ENCODE data around the gene BANK1. TPM values are rescaled to one million over a fixed set of nuclear protein-coding genes. Genes with fewer than 3 reads are reported as not detected.

Gene BANK1
- total and polyA plus RNA-seq, 2 donors (not counting 1 experiment from before 2014, with no cell fraction given), result 353 to 354 TPM

GRCh38 chr4:101864660-101865059 is 74.1 kb downstream of the BANK1 start:
- Histone ChIP-seq H3K4me3 (ENCODE audit: control extremely low read depth in 1 of 5, extremely low read depth in 1 of 5, insufficient read depth in 1 of 5, low read depth in 2 of 5, low read length in 4 of 5) (peak overlapping the region in 1 of 5 experiments; percentile 0), H3K36me3 (replicated peaks in 1 of 2; ENCODE audit: control extremely low read depth in 1 of 2, control insufficient read depth in 1 of 2, extremely low read depth in 1 of 2, insufficient read depth in 2 of 2, low read length in 1 of 2) (peaks cover 12 to 65% of the 10 kb centered on the region in 2 experiments), H3K27ac (ENCODE audit: low read length in 2 of 2) (peak overlapping the region; percentile 21 to 74), H2AFZ (ENCODE audit: insufficient read depth, low read depth, low read length, poor library complexity, severe bottlenecking) (no peak overlapping the region), H3K4me2 (replicated peaks; ENCODE audit: low read depth, low read length, poor library complexity, severe bottlenecking) (no peak overlapping the region), H3K9me3 (ENCODE audit: control extremely low read depth in 1 of 3, control insufficient read depth in 2 of 3, insufficient read depth in 1 of 3, low read length in 2 of 3) (peaks cover 6 to 7% (median 7%) of the 10 kb centered on the region in 3 donors), H3K4me1 (ENCODE audit: control insufficient read depth in 2 of 2, insufficient read depth in 2 of 2, low read length in 2 of 2) (peaks cover 36 to 62% of the 10 kb centered on the region in 2 donors), H3K79me2 (ENCODE audit: control insufficient read depth, insufficient read depth, low read length) (peaks cover 95% of the 10 kb centered on the region), H3K27me3 (replicated peaks in 1 of 4; ENCODE audit: control extremely low read depth in 1 of 4, control insufficient read depth in 3 of 4, insufficient read depth in 4 of 4, low read length in 3 of 4) (no peaks in the 10 kb centered on the region), H3K9ac (ENCODE audit: low read length) (no peak overlapping the region), H4K20me1 (ENCODE audit: control insufficient read depth, insufficient read depth, low read length, poor library complexity, severe bottlenecking) (no peaks in the 10 kb centered on the region)
- no peak for TF ChIP-seq EZH2 (IDR thresholded peaks at IDR 0.05; ENCODE audit: borderline replicate concordance, insufficient read depth, low read depth, low read length, poor library complexity, severe bottlenecking)
- TF ChIP-seq CTCF (IDR thresholded peaks at IDR 0.05), result no peak
- 100% methylated on average over 2 of the region's 2 CpGs for WGBS (ENCODE audit: insufficient coverage)
- ATAC-seq (ENCODE audit: low read depth) (no peak), DNase-seq (no peak)
- Mint-ChIP-seq H3K4me1 (peaks cover 60% of the 10 kb centered on the region), H3K4me3 (peak overlapping the region; percentile 33), H3K9me3 (ENCODE audit: insufficient read depth) (peaks cover 3% of the 10 kb centered on the region), H3K27me3 (no peaks in the 10 kb centered on the region), H3K27ac (peak overlapping the region; percentile 88)
- ChIA-PET POLR2A (no interaction called here), CTCF (no interaction called here)
- intact Hi-C loops (cut with micrococcal nuclease), result no loop called here

- no peaks in the 10 kb centered on the region for H3K27me3 Mint-ChIP-seq
- H3K27ac Mint-ChIP-seq, result peak overlapping the region; percentile 88
- H3K4me1 Mint-ChIP-seq, result peaks cover 58% of the 10 kb centered on the region
- intact Hi-C loops (cut with micrococcal nuclease), result no loop called here
- POLR2A ChIA-PET, result no interaction called here
- no peaks in the 10 kb centered on the region for H4K20me1 ChIP-seq (ENCODE audit: control insufficient read depth, insufficient read depth, low read length, poor library complexity, severe bottlenecking)
- 100% methylated on average over 1 of the region's 3 CpGs for WGBS (ENCODE audit: insufficient coverage)
- ATAC-seq (ENCODE audit: low read depth) (no peak), DNase-seq (no peak)
- peaks cover 12 to 60% of the 10 kb centered on the region in 2 experiments for H3K36me3 ChIP-seq (replicated peaks in 1 of 2; ENCODE audit: control extremely low read depth in 1 of 2, control insufficient read depth in 1 of 2, extremely low read depth in 1 of 2, insufficient read depth in 2 of 2, low read length in 1 of 2)
- peak overlapping the region; percentile 17 to 74 for H3K27ac ChIP-seq (ENCODE audit: low read length in 2 of 2)
- no peak overlapping the region for H3K4me2 ChIP-seq (replicated peaks; ENCODE audit: low read depth, low read length, poor library complexity, severe bottlenecking)
- H3K4me3 Mint-ChIP-seq, result no peak overlapping the region
- peaks cover 3% of the 10 kb centered on the region for H3K9me3 Mint-ChIP-seq (ENCODE audit: insufficient read depth)
- no peak overlapping the region for H3K4me3 ChIP-seq (ENCODE audit: control extremely low read depth in 1 of 5, extremely low read depth in 1 of 5, insufficient read depth in 1 of 5, low read depth in 2 of 5, low read length in 4 of 5)
- TF ChIP-seq EZH2 (IDR thresholded peaks at IDR 0.05; ENCODE audit: borderline replicate concordance, insufficient read depth, low read depth, low read length, poor library complexity, severe bottlenecking), result no peak
- CTCF ChIA-PET, result no interaction called here
- peaks cover 92% of the 10 kb centered on the region for H3K79me2 ChIP-seq (ENCODE audit: control insufficient read depth, insufficient read depth, low read length)
- H3K4me1 ChIP-seq (ENCODE audit: control insufficient read depth in 2 of 2, insufficient read depth in 2 of 2, low read length in 2 of 2), result peaks cover 31 to 64% of the 10 kb centered on the region in 2 donors
- H3K9ac ChIP-seq (ENCODE audit: low read length), result no peak overlapping the region
- H3K9me3 ChIP-seq (ENCODE audit: control extremely low read depth in 1 of 3, control insufficient read depth in 2 of 3, insufficient read depth in 1 of 3, low read length in 2 of 3), result peaks cover under 1 to 7% (median 6%) of the 10 kb centered on the region in 3 donors
- H2AFZ ChIP-seq (ENCODE audit: insufficient read depth, low read depth, low read length, poor library complexity, severe bottlenecking), result no peak overlapping the region
- no peaks in the 10 kb centered on the region for H3K27me3 ChIP-seq (replicated peaks in 1 of 4; ENCODE audit: control extremely low read depth in 1 of 4, control insufficient read depth in 3 of 4, insufficient read depth in 4 of 4, low read length in 3 of 4)
Observed at GRCh38 chr4:101865501-101866062, 75.1 kb downstream of the BANK1 start.

All from B cell (primary cell).